ENCODE results near the gene ZNF624.
"Not testable (repeated sequence)": the region's sequence is repeated elsewhere in the genome, so short reads cannot be mapped to it uniquely, and the experiment has no call there.

ZNF624 gene

GRCh38 chr17:16653367-16654041 is at the start of gene ZNF624:
ZNF624 (minus strand) TSS chr17:16653850.
- FAIRE-seq, result peak; percentile 41

- not testable (repeated sequence) for FAIRE-seq
Observed at GRCh38 chr17:16697603-16698002, 44.0 kb upstream of the ZNF624 start.

- FAIRE-seq, result not testable (repeated sequence)
Observed at GRCh38 chr17:16690447-16690846, 36.8 kb upstream of the ZNF624 start.

GRCh38 chr17:16689731-16690281 is 36.2 kb upstream of the ZNF624 start, which contains the start of gene CCDC144A:
CCDC144A (plus strand) TSS chr17:16690241; CDS start chr17:16690401, 160 bp downstream.
- not testable (repeated sequence) for FAIRE-seq

- not testable (repeated sequence) for FAIRE-seq
Observed at GRCh38 chr17:16687151-16687550, 33.5 kb upstream of the ZNF624 start.

GRCh38 chr17:16686019-16686418 is 32.4 kb upstream of the ZNF624 start:
- not testable (repeated sequence) for FAIRE-seq

GRCh38 chr17:16683290-16684138 is 29.9 kb upstream of the ZNF624 start:
- not testable (repeated sequence) for FAIRE-seq

GRCh38 chr17:16676676-16677268 is 23.1 kb upstream of the ZNF624 start:
- FAIRE-seq, result no peak

GRCh38 chr17:16666907-16667636 is 13.4 kb upstream of the ZNF624 start:
- FAIRE-seq, result not testable (repeated sequence)

GRCh38 chr17:16666553-16666906 is 12.9 kb upstream of the ZNF624 start:
- not testable (repeated sequence) for FAIRE-seq

- no peak for FAIRE-seq
Observed at GRCh38 chr17:16662936-16663335, 9.3 kb upstream of the ZNF624 start.

- FAIRE-seq, result no peak
Observed at GRCh38 chr17:16661217-16661616, 7.6 kb upstream of the ZNF624 start.

- no peak for FAIRE-seq
Observed at GRCh38 chr17:16652847-16653366, 743 bp downstream of the ZNF624 start.

- peak; percentile 17 for FAIRE-seq
Observed at GRCh38 chr17:16652252-16652651, 1.4 kb downstream of the ZNF624 start.

GRCh38 chr17:16649585-16649984 is 4.1 kb downstream of the ZNF624 start:
- no peak for FAIRE-seq

- FAIRE-seq, result no peak
Observed at GRCh38 chr17:16639438-16639837, 14.2 kb downstream of the ZNF624 start.

GRCh38 chr17:16623282-16623681 is 30.4 kb downstream of the ZNF624 start:
- FAIRE-seq, result no peak

GRCh38 chr17:16622540-16623277 is 30.9 kb downstream of the ZNF624 start:
- FAIRE-seq, result no peak

- FAIRE-seq, result no peak
Observed at GRCh38 chr17:16617481-16618060, 36.1 kb downstream of the ZNF624 start.

- FAIRE-seq, result no peak
Observed at GRCh38 chr17:16599537-16599936, 54.1 kb downstream of the ZNF624 start.
